ENCODE measurements around the gene CFAP68. TPM values are rescaled to one million over a fixed set of nuclear protein-coding genes. Genes with fewer than 3 reads are reported as not detected.

Gene CFAP68
- total and polyA plus RNA-seq, 2 experiments from 2014 or later = 9.9 to 52.8 TPM

DNA sequence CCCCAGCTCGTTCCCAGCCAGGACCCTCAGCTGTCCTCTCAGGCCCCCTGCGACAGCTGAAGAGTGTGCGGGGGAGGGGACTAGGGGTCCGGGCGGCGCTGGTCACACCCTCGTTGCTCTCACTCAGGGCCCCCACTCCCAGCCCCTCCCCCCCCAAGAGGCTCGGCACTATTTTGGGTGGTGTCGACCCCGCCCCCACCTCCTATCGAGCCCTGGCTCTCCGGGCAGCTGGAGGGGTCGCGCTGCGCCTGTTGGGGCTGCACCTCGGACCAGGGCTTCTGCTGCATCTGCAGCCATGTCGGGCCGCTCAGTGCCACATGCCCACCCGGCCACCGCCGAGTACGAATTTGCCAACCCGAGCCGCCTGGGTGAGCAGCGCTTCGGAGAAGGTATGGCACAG, 33.2 kb downstream of the CFAP68 start, which contains the start of gene HSPB2:
TSS of gene HSPB2 (plus strand) at position 200 of the 400 bp plus-strand sequence. CDS start at position 296, 96 bp downstream.
- TF ChIP-seq, protein P1, sequence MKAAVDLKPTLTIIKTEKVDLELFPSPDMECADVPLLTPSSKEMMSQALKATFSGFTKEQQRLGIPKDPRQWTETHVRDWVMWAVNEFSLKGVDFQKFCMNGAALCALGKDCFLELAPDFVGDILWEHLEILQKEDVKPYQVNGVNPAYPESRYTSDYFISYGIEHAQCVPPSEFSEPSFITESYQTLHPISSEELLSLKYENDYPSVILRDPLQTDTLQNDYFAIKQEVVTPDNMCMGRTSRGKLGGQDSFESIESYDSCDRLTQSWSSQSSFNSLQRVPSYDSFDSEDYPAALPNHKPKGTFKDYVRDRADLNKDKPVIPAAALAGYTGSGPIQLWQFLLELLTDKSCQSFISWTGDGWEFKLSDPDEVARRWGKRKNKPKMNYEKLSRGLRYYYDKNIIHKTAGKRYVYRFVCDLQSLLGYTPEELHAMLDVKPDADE (IDR thresholded peaks at IDR 0.05) = no peak
- TF ChIP-seq ZNF114 (CRISPR knock-in tag; IDR thresholded peaks at IDR 0.05) (no peak), JUNB (IDR thresholded peaks at IDR 0.05; ENCODE audit: unreplicated experiment) (no peak), STAT1 (IDR thresholded peaks at IDR 0.05; ENCODE audit: unreplicated experiment) (no peak), REST (IDR thresholded peaks at IDR 0.05; ENCODE audit: unreplicated experiment) (no peak), CTCF (conservative IDR thresholded peaks at IDR 0.05; ENCODE audit: low read depth in 2 of 2) (no peak), ZNF462 (CRISPR knock-in tag; IDR thresholded peaks at IDR 0.05) (no peak), POLR2AphosphoS5 (IDR thresholded peaks at IDR 0.05; ENCODE audit: low read depth) (no peak), CREB1 (CRISPR knock-in tag; IDR thresholded peaks at IDR 0.05; ENCODE audit: low read depth) (no peak), EZH2 (IDR thresholded peaks at IDR 0.05; ENCODE audit: low read depth, unreplicated experiment) (no peak), NANOG (IDR thresholded peaks at IDR 0.05; ENCODE audit: borderline replicate concordance) (no peak), ZNF331 (CRISPR knock-in tag; IDR thresholded peaks at IDR 0.05; ENCODE audit: low read depth) (no peak), EZH2phosphoT487 (IDR thresholded peaks at IDR 0.05; ENCODE audit: unreplicated experiment) (no peak)

More for the DNA sequence above, 33.2 kb downstream of the CFAP68 start, which contains the start of gene HSPB2:
- Histone ChIP-seq H3K36me3 (ENCODE audit: insufficient read depth) (no peaks in the 10 kb centered on the region), H3K27me3 (ENCODE audit: insufficient read depth) (no peaks in the 10 kb centered on the region), H3K79me2 (replicated peaks; ENCODE audit: insufficient read depth) (no peaks in the 10 kb centered on the region), H3K4me2 (peak within 1 kb of the TSS; percentile 75), H3K9me2 (ENCODE audit: insufficient read depth) (no peaks in the 10 kb centered on the region), H3K27ac (ENCODE audit: low read depth) (no peak within 1 kb of the TSS), H3F3A (replicated peaks; ENCODE audit: low read depth) (peaks cover 3% of the 10 kb centered on the region; the same call in 1 of the 2 replicates), H3K4me3 (peak within 1 kb of the TSS; percentile 37; the same call in 1 of the 2 replicates), H4K20me1 (replicated peaks; ENCODE audit: insufficient read depth) (no peaks in the 10 kb centered on the region), H3K4me1 (ENCODE audit: insufficient read depth) (peaks cover 30% of the 10 kb centered on the region), H2AFZ (peak within 1 kb of the TSS; percentile 91)
- peak within 1 kb of the TSS; percentile 39; the same call in 1 of the 3 replicates for H3K4me3 Mint-ChIP-seq
- no peak within 1 kb of the TSS; the same call in none of the 2 replicates for H3K27ac Mint-ChIP-seq
- peaks cover 11% of the 10 kb centered on the region for H3K27me3 Mint-ChIP-seq (ENCODE audit: insufficient read depth, low read depth, poor library complexity)
- ATAC-seq (peak; percentile 50), DNase-seq (ENCODE audit: low spot score) (peak; percentile 33)
- no peaks in the 10 kb centered on the region for H3K36me3 Mint-ChIP-seq (ENCODE audit: low read depth)
- no peaks in the 10 kb centered on the region; the same call in 2 of the 3 replicates for H3K9me3 Mint-ChIP-seq
- peaks cover 38% of the 10 kb centered on the region for H3K4me1 Mint-ChIP-seq

Measured in GM23338 (cell line).